Mucosa of stomach (tissue), 1 donor: ENCODE measurements around the gene EBF3.

Experiments used
- H3K27me3 ChIP-seq: one replicate; pipeline ENCODE4 v1.7.0; 2013; ENCODE audit warnings: mild to moderate bottlenecking, low read length; ENCODE audit not compliant: control insufficient read depth, insufficient read depth
- H3K36me3 ChIP-seq: one replicate; pipeline ENCODE4 v1.7.0; 2013; ENCODE audit warnings: low read length; ENCODE audit not compliant: control insufficient read depth, insufficient read depth
- H3K4me1 ChIP-seq: one replicate; pipeline ENCODE4 v1.7.0; 2013; ENCODE audit warnings: mild to moderate bottlenecking, low read length; ENCODE audit not compliant: control insufficient read depth, insufficient read depth
- H3K4me3 ChIP-seq: one replicate; pipeline ENCODE4 v1.7.0; 2013; ENCODE audit warnings: low read length
- H3K9ac ChIP-seq: one replicate; pipeline ENCODE4 v1.7.0; 2013; ENCODE audit warnings: mild to moderate bottlenecking, low read length, moderate library complexity
- H3K9me3 ChIP-seq: one replicate; pipeline ENCODE4 v1.7.0; 2013; ENCODE audit warnings: mild to moderate bottlenecking, low read length, moderate library complexity; ENCODE audit not compliant: control insufficient read depth
- donor health status: Pancreatic carcinoma.

Gene EBF3

DNA sequence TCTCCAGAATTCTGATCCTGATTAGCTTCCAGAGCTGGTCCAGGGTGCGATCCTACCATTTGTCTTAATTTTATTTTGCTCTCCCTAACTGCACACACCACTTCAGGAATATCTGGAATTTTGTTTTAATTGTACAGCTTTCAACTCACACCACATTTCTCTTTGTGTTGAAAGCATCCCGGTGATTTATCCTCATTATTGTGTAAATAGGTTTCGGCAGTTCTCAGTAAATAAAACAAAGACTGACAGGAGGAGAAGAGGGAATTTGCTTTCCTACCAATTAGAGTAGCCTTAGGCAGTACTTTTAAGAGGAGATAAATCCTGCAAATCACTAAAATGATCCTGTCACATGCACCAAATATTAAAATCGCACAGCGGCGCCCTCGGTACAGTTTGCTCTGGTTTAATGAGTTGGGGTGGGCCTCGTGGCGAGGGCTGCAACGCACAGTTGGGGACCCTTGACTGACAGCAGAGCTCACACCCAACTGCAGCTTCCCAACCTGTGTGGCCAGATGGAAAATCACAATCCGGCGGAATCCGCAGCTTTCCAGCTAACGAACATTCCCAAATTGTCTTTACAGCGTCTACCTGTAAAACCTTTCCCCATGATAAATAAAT lies 62.6 kb downstream of the EBF3 start:
- no peak overlapping the region for H3K9ac ChIP-seq
- no peaks in the 10 kb centered on the region for H3K4me1 ChIP-seq
- no peaks in the 10 kb centered on the region for H3K36me3 ChIP-seq
- no peak overlapping the region for H3K4me3 ChIP-seq
- no peaks in the 10 kb centered on the region for H3K9me3 ChIP-seq
- peaks cover 11% of the 10 kb centered on the region for H3K27me3 ChIP-seq

DNA sequence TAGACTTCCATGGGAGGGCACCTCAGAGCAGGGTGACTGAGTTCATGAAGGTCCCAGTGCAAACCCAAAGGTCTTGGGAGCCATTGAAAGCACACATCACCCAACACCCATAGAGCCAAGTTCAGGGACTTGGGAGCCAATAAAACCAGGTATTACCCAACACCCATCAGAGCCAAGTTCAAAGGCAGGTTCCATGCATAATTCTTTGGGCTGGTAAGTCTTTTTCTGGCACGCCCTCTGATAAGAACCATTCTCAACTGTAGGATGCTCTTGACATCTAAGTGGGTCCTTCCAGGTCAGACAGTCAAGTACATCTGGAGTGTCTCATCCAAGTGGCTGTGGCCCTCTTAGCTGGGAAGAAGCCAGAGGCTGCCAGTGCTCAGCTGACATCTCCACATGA lies 63.2 kb downstream of the EBF3 start:
- Histone ChIP-seq H3K9ac (no peak overlapping the region), H3K4me1 (no peaks in the 10 kb centered on the region), H3K36me3 (no peaks in the 10 kb centered on the region), H3K4me3 (no peak overlapping the region), H3K9me3 (no peaks in the 10 kb centered on the region), H3K27me3 (peaks cover 11% of the 10 kb centered on the region)

DNA sequence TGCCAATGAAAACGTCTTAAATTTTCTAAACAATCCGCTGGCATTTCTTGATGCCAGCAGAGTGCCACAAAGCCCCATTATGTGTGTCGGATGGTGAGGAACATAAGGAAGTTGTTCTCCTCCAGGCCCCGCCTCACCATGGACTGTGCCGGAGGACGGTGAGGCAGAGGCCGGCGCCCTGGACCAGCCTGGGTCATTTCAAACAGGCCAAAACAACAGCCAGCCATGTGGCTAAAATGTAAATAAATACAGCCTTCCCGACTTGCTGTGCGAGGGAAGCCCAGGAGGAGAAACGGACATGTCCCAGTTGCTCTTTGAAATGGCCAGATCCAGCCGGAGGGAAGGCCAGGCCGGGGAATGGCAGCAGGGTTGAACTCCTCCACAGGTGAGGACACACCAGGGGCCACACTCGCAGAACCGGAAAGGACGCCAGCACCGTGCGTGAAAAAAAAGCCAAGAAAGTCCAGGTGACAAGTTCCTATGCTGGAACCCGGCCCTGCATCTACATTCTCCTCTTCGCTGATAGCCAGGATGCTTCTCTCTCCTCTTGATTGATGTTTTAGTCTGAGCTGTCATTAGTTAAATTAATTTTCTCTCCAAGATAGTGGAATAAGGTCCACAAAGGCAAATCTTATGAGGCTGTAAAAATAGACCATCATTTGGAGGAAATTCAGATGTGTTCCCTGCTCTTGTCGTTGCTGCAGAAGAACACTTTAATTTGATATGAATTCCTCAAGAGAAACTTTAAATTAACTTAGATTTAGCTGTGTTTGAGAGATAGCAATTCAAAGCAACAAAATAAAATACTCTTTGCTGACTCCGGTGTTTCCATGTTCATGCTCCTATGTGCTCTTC lies 64.6 kb downstream of the EBF3 start:
- H3K9me3 ChIP-seq, result no peaks in the 10 kb centered on the region
- H3K36me3 ChIP-seq, result no peaks in the 10 kb centered on the region
- H3K27me3 ChIP-seq, result peaks cover 22% of the 10 kb centered on the region
- no peak overlapping the region for H3K9ac ChIP-seq
- no peaks in the 10 kb centered on the region for H3K4me1 ChIP-seq
- H3K4me3 ChIP-seq, result no peak overlapping the region

DNA sequence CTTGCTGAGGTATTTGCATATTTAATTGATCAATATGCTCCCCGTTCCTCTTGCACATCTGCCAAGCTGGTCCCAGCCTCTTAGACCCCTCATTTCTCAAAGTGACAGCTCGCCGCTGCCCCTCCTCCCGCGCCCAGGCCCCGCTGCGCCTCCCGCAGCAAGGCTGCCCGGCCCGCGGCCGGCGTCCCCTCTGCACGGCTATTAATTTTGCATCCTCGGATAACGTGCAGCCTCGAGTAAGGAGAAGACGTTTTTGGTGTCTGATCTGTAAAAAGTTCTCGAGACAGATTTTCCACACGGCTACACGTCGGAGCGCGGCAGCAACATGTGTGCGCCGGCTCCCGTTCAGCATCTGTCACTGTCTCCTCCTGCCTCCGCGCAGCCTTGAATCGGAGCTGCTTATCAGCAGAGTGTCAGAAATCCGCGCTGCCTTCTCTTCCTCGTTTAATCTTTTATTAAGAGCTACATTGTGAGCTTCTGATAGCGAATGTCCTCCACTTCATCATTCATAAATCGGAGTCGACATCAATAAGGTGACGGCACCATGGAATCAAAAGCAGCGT lies 65.3 kb downstream of the EBF3 start:
- Histone ChIP-seq H3K4me1 (no peaks in the 10 kb centered on the region), H3K9me3 (no peaks in the 10 kb centered on the region), H3K27me3 (peaks cover 29% of the 10 kb centered on the region), H3K36me3 (no peaks in the 10 kb centered on the region), H3K9ac (no peak overlapping the region), H3K4me3 (no peak overlapping the region)

DNA sequence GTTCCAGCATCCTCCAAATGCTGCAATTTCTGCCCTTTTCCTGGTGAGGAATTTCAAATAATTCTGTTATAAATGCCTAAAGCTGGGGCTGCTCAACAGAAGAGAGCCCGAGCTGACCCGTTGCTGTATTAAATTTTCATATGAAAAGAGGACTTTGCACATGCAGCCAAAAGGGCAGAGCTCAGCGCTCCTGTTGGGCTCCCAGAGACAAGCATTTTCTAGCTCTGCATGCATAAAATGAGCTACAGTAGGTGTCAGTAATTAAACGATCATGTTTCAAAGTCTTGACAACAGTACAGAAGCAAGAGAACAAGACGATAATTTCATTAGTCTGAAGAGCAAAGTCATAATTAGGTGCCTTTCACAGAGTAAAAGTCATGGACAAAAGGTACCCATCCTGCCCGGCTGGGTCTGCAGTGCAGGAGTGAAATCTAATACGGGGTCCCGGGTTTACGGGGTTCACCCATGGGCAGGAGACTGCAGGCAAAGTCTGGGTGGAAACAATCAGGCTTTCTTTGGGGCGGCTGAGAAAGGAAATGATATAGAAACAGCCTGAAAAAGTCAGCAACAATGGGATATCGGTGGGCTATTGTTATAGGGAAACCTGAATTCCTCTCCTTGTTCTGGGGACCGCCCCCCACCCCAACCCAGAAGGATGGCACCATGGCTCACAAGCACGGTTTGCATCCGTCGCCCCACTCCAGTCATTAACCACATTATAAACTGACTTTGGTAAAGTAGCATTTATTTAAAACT lies 66.0 kb downstream of the EBF3 start:
- no peaks in the 10 kb centered on the region for H3K4me1 ChIP-seq
- H3K9me3 ChIP-seq, result no peaks in the 10 kb centered on the region
- H3K9ac ChIP-seq, result no peak overlapping the region
- H3K4me3 ChIP-seq, result no peak overlapping the region
- H3K27me3 ChIP-seq, result peaks cover 34% of the 10 kb centered on the region
- no peaks in the 10 kb centered on the region for H3K36me3 ChIP-seq

DNA sequence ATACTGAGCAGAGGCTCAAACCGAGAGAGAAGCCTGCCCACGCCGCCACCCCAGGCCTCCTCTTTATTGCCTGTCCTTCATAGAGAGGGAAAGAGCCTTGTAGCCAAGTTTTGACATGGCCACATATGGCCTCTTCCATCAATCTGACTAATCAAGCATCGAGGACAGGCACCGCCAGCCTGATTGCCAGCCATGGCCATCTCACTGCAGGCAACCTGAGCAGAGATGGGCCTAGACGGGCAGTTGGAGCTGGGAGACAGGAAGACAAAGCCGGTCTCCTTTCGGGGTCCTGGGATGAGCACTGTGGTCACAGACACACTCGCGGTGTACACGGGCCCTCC lies 67.2 kb downstream of the EBF3 start:
- H3K4me1 ChIP-seq, result peaks cover 4% of the 10 kb centered on the region
- no peaks in the 10 kb centered on the region for H3K36me3 ChIP-seq
- H3K9me3 ChIP-seq, result no peaks in the 10 kb centered on the region
- peaks cover 34% of the 10 kb centered on the region for H3K27me3 ChIP-seq
- H3K4me3 ChIP-seq, result no peak overlapping the region
- H3K9ac ChIP-seq, result no peak overlapping the region

DNA sequence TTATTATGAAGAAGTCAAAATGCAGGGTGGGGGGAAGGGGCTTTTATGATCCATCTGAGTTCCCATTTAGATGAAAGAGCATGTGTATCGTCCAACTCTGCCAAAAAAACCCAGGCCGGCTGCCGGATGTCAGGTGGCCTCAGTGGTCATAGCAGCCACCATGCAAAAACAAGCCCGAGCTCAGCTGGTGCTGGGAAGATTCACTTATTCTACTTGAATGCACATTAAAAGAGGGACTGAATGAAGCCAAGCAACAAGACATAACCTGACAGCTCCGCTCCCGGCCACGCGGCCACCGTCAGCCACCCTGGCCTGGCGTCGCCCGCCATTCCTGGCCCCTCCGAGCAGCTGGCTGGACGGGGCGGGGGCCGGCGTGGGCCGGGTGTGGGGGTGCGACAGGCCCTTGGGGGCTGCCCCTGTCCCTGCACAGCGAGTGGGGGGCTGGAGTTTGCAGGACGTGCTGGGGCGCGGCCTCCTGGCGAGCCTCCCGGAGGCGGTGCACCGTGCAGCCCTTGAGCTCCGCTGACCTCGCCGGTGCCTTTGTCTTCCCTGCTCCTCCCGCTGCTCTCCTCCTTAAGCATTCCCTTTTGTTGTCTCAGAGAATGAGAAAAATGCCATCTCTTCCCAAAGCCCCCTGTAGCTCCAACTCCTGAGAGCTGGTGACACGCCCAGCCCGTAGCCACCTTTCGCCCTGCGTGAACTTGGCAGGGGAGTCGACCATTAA lies 67.8 kb downstream of the EBF3 start:
- Histone ChIP-seq H3K27me3 (peaks cover 34% of the 10 kb centered on the region), H3K9me3 (no peaks in the 10 kb centered on the region), H3K4me1 (peaks cover 4% of the 10 kb centered on the region), H3K36me3 (no peaks in the 10 kb centered on the region), H3K9ac (no peak overlapping the region), H3K4me3 (no peak overlapping the region)

DNA sequence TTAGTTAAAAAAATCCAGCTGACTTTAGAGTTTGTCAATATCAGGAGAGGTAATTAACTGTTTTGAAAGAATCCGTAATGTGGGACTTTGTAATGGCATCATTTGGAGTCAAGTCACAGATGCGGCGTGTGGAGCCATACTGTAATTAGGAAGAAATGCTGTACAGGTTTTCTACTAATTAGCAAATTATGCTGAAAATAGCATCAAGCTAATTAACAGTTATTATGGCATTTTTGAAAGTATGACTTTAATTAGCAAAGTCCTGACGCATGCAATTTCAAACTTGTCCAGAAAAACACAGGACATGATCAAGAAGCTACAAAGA lies 68.3 kb downstream of the EBF3 start:
- H3K9ac ChIP-seq, result no peak overlapping the region
- peaks cover 4% of the 10 kb centered on the region for H3K4me1 ChIP-seq
- H3K4me3 ChIP-seq, result no peak overlapping the region
- H3K9me3 ChIP-seq, result no peaks in the 10 kb centered on the region
- H3K27me3 ChIP-seq, result peaks cover 34% of the 10 kb centered on the region
- no peaks in the 10 kb centered on the region for H3K36me3 ChIP-seq

DNA sequence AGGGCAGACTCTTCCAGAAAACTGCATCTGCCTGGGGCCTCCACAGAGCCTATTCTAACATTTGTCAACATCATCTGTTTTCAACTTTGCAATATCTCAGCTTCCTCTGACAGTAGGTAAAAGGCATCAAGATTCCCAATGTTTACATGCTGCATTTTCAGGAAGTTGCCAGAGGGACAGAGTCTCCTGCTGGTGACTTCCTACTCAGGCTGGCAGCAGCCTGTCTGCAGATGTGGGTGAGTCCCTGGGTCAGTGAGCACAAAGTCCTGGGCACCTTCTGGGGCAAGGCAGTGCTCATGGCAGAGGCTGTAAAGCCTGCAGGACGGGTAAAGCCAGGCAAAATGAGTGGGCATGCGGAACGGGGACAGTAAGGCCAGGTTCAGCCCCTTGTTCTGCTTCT lies 69.4 kb downstream of the EBF3 start:
- Histone ChIP-seq H3K27me3 (peaks cover 34% of the 10 kb centered on the region), H3K4me3 (no peak overlapping the region), H3K9me3 (no peaks in the 10 kb centered on the region), H3K9ac (no peak overlapping the region), H3K4me1 (peaks cover 4% of the 10 kb centered on the region), H3K36me3 (no peaks in the 10 kb centered on the region)

DNA sequence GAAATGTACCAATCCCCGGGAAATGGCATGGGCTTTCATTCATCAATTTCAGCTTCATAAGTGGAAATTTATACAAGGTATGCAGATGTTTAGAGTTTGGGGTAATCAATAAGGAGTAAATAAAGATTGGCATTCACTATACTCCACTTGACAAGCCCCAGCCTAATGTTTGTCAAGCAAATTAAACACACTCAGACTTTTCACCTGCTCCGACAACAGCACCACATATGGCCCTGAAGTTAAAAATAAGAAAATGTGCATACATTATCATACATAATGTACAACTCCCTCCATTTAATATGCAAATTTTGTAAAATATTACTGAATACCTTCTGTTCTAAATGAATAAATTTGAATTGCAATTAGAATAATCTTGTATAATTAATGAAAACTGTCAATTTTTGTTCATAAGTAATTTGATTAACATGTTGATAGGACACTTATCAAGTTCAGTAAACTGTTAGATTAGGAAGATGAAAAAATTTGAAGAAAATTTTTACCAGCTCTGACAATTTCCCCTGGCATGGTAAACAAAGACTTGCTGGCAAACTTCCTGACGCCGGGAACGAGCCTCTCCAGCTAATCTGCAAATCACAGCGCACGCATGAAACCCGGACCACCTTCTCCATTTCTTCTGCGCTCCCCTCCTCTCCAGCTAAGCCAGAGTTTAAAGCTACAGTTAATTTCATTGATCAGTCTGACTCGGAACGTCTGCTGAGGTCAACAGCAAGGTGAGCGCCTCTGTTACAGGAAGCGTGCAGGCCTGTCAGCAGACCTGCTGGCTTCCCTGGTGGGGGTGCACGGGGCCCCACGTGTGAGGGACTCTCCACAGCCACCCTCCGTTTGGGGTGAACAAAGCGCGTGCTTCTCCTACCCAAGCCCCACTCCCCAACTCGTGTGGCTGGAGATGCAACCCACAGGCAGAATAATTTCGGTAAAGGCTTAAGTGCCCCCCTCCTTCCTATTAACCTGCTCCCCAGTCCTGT lies 70.7 kb downstream of the EBF3 start:
- peaks cover 30% of the 10 kb centered on the region for H3K27me3 ChIP-seq
- H3K4me1 ChIP-seq, result peaks cover 4% of the 10 kb centered on the region
- no peak overlapping the region for H3K9ac ChIP-seq
- H3K9me3 ChIP-seq, result no peaks in the 10 kb centered on the region
- no peak overlapping the region for H3K4me3 ChIP-seq
- H3K36me3 ChIP-seq, result no peaks in the 10 kb centered on the region

DNA sequence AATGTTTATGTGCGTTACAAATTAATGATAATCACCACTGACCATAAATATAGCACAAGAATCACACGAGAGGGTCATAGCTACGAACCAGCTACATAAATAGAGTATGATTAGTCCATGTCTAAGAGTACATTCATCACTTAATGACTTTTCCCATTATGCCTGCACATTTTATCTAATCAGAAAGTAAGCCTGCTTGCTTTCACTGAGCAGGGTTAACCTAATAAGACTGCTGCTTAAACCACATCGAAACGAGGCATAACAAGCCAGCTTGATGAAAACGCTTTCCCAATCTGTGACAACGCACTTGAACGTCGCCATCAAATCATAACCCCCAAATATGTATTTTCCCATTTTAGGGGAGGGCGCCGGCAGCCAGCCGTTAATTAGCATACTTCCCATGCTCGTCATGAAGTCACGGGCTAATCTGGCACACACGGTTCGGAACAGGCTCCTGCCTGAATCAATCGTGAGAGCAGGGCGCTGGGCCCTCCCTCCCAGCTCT lies 71.5 kb downstream of the EBF3 start:
- no peaks in the 10 kb centered on the region for H3K36me3 ChIP-seq
- peaks cover 25% of the 10 kb centered on the region for H3K27me3 ChIP-seq
- H3K9ac ChIP-seq, result no peak overlapping the region
- H3K4me1 ChIP-seq, result peaks cover 4% of the 10 kb centered on the region
- H3K9me3 ChIP-seq, result no peaks in the 10 kb centered on the region
- H3K4me3 ChIP-seq, result no peak overlapping the region
